ENCODE results near the gene CD81. TPM values are rescaled to one million over a fixed set of nuclear protein-coding genes. Genes with fewer than 3 reads are reported as not detected.

CD81 gene
- total and polyA plus RNA-seq, 5 experiments from 2014 or later = 15.3 to 92.1 (median 62.0) TPM

GRCh38 chr11:2434506-2435255 is 57.6 kb downstream of the CD81 start:
- no peak overlapping the region for H3K27ac Mint-ChIP-seq
- peak in 1 of 10 donors; percentile 49 for DNase-seq
- H3K9me3 Mint-ChIP-seq = no peaks in the 10 kb centered on the region
- H3K27me3 Mint-ChIP-seq = no peaks in the 10 kb centered on the region
- POLR2A ChIA-PET = no interaction called here
- H3K4me1 Mint-ChIP-seq = peaks cover 0 to 9% (median 5%) of the 10 kb centered on the region in 4 donors
- ATAC-seq = no peak
- no peaks in the 10 kb centered on the region for H3K36me3 Mint-ChIP-seq
- H3K4me3 Mint-ChIP-seq = no peak overlapping the region

DNA sequence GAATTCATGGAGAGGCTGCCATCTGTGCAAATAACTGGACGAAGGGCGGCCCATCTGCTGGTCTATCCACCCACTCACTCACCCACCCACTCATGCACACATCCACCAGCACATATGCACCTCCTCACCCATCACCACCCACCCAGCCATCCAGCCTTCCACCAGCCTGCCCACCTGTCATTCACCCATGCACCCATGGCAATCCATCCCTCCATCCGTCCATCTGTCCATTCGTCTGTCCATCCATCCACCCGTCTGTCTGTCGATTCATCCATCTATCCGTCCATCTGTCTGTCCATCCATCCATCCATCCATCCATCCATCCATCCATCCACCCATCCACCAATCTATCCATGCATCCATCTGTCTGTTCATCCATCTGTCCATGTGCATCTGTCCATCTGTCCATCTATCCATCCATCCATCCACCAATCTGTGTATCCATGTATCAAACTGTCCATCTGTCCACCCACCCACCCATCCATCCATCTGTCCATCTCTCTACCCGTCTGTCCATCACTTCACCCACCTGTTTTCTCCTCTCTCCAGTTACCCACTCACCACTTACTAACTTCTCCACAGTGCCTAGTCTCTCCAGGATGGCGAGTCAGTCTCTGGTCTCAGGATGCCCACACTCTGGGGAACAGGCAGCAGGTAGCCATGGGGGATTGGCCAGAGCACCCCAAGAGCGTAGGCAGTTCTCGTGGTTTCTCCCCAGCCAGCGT is 58.3 kb downstream of the CD81 start:
- peak in 1 of 10 donors; percentile 52 for DNase-seq
- H3K9me3 Mint-ChIP-seq = no peaks in the 10 kb centered on the region
- H3K36me3 Mint-ChIP-seq = no peaks in the 10 kb centered on the region
- H3K4me1 Mint-ChIP-seq = peaks cover 0 to 9% (median 5%) of the 10 kb centered on the region in 4 donors
- no peak for ATAC-seq
- no peaks in the 10 kb centered on the region for H3K27me3 Mint-ChIP-seq
- POLR2A ChIA-PET = no interaction called here
- H3K27ac Mint-ChIP-seq = no peak overlapping the region
- no peak overlapping the region for H3K4me3 Mint-ChIP-seq

DNA sequence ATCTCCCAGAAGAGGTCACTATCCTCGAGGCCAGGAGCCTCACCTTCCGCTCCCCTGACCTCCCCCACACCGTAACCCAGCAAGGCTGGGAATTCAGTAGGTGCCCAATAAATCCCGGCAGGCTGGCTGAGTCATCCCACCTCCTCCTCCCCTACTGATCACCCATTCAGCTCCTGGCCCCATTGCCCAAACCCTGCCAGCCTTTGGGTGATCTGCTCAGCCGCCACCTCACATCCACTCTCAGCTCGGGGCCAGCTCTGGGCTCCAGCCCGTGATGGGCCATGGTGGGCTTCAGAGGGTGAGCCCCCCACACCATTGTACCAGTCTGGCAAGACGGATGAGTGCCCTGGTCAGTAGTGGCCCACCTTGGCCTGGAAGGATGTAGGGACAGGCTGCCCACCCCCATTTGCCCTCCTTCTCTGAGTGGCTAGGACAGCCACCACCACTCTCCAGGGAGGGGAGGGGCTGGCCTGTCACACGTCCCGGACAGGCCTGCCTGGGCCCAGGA is 59.0 kb downstream of the CD81 start:
- Mint-ChIP-seq H3K36me3 (no peaks in the 10 kb centered on the region), H3K4me1 (peaks cover 0 to 9% (median 5%) of the 10 kb centered on the region in 4 donors), H3K27me3 (no peaks in the 10 kb centered on the region), H3K9me3 (no peaks in the 10 kb centered on the region), H3K27ac (no peak overlapping the region), H3K4me3 (no peak overlapping the region)
- POLR2A ChIA-PET = interaction anchor here (0.5 kb wide), 1 partner anchor 130 kb away, joined by 3 read pairs; no protein-coding TSS in a partner anchor
- peak in 1 of 10 donors; percentile 19 for DNase-seq
- no peak for ATAC-seq

GRCh38 chr11:2436521-2437031 is 59.5 kb downstream of the CD81 start:
- H3K4me3 Mint-ChIP-seq = no peak overlapping the region

DNA sequence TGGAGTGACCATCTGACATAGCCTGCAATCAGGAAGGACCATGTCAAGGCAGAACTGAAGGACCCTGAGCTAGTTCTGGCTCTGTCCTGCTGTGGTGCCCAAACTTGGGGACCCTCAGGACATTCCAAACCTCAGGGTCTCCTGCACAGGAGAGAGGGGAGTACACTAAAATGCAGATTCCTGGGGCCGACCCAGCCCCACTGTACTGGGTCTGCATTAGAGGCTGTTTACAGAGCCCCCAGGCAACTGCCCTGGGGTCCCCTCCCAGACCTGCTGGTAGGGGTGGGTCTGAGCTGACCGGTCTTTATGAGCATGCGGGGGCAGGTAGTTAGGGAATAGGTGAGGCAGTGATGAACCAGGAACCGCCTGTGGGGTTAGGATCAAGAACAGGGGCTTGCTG is 60.4 kb downstream of the CD81 start:
- ATAC-seq = no peak
- H3K4me3 Mint-ChIP-seq = no peak overlapping the region
- no peaks in the 10 kb centered on the region for H3K9me3 Mint-ChIP-seq
- peak in 1 of 10 donors; percentile 32 for DNase-seq
- H3K4me1 Mint-ChIP-seq = peaks cover 7 to 14% (median 9%) of the 10 kb centered on the region in 4 donors
- H3K27ac Mint-ChIP-seq = no peak overlapping the region
- no peaks in the 10 kb centered on the region for H3K36me3 Mint-ChIP-seq
- H3K27me3 Mint-ChIP-seq = no peaks in the 10 kb centered on the region
- POLR2A ChIA-PET = no interaction called here

More at GRCh38 chr11:2436521-2437031, 59.5 kb downstream of the CD81 start:
- Mint-ChIP-seq H3K36me3 (no peaks in the 10 kb centered on the region), H3K9me3 (no peaks in the 10 kb centered on the region), H3K4me1 (peaks cover 0 to 8% (median 4%) of the 10 kb centered on the region in 4 donors), H3K27ac (no peak overlapping the region), H3K27me3 (no peaks in the 10 kb centered on the region)
- DNase-seq = peak in 1 of 10 donors; percentile 55
- ATAC-seq = no peak
- POLR2A ChIA-PET = interaction anchor here (0.5 kb wide), 1 partner anchor 131 kb away, joined by 3 read pairs; no protein-coding TSS in a partner anchor

DNA sequence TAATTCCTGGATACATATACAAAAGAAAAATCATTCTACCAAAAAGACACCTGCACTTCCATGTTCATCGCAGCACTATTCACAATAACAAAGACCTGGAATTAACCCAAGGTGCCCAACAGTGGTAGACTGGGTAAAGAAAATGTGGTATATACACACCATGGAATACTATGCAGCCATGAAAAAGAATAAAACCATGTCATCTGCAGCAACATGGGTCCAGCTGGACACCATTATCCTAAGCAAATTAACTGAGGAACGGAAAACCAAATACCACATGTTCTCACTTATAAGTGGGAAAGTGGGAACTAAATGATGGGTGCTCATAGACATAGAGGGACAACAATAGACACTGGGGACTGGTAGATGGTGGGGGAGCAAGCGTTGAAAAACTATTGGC is 62.7 kb downstream of the CD81 start:
- DNase-seq (no peak), ATAC-seq (no peak)
- POLR2A ChIA-PET = interaction anchor here (1.0 kb wide), 1 partner anchor 8 kb away, joined by 3 read pairs; no protein-coding TSS in a partner anchor
- no peak overlapping the region for H3K27ac Mint-ChIP-seq
- H3K9me3 Mint-ChIP-seq = no peaks in the 10 kb centered on the region
- peaks cover 17 to 25% (median 20%) of the 10 kb centered on the region in 4 donors for H3K4me1 Mint-ChIP-seq
- no peak overlapping the region for H3K4me3 Mint-ChIP-seq
- no peaks in the 10 kb centered on the region for H3K36me3 Mint-ChIP-seq
- no peaks in the 10 kb centered on the region for H3K27me3 Mint-ChIP-seq

DNA sequence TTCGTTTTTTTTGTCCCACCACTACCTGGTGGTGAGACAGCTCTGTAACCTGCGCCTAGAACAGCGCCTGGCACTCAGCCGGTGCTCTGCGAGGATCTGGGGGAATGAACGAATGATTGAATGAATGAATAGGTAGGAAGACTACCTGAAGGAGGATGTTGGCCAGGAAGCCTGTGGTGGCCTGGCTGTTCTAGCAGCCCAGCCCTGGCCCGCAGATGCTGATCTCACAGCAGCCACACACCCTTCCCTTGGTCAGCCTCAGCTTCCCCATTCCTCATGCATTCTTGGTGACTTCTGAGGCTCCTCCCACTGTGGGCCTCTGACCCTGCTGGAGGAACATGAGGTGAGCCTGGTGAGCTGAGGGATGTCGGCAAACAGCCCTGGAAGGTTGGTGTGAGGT is 63.5 kb downstream of the CD81 start:
- no peak for ATAC-seq
- no peak overlapping the region for H3K27ac Mint-ChIP-seq
- H3K27me3 Mint-ChIP-seq = no peaks in the 10 kb centered on the region
- POLR2A ChIA-PET = interaction anchor here (1.0 kb wide), 1 partner anchor 27 kb away, joined by 3 read pairs; no protein-coding TSS in a partner anchor
- H3K4me1 Mint-ChIP-seq = peaks cover 21 to 31% (median 23%) of the 10 kb centered on the region in 4 donors
- no peaks in the 10 kb centered on the region for H3K36me3 Mint-ChIP-seq
- no peak overlapping the region for H3K4me3 Mint-ChIP-seq
- peak in 1 of 10 donors; percentile 32 for DNase-seq
- H3K9me3 Mint-ChIP-seq = no peaks in the 10 kb centered on the region

GRCh38 chr11:2441171-2441570 is 64.1 kb downstream of the CD81 start:
- no peaks in the 10 kb centered on the region for H3K27me3 Mint-ChIP-seq
- H3K4me1 Mint-ChIP-seq = peaks cover 25 to 36% (median 27%) of the 10 kb centered on the region in 4 donors
- POLR2A ChIA-PET = interaction anchor here (0.6 to 1.0 kb wide), 2 partner anchors 15 to 27 kb away, joined by 3 read pairs; no protein-coding TSS in a partner anchor
- H3K9me3 Mint-ChIP-seq = no peaks in the 10 kb centered on the region
- peak overlapping the region in 1 of 10 donors; percentile 58 for H3K27ac Mint-ChIP-seq
- peak in 1 of 10 donors; percentile 42 for DNase-seq
- H3K36me3 Mint-ChIP-seq = no peaks in the 10 kb centered on the region
- no peak overlapping the region for H3K4me3 Mint-ChIP-seq
- ATAC-seq = no peak

GRCh38 chr11:2442589-2442988 is 65.5 kb downstream of the CD81 start:
- H3K9me3 Mint-ChIP-seq = no peaks in the 10 kb centered on the region
- DNase-seq (peak in 7 of 10 donors; percentile 33 to 73 (median 47)), ATAC-seq (peak; percentile 26 to 62)
- peak overlapping the region in 6 of 10 donors; percentile 2 to 76 (median 44) for H3K4me3 Mint-ChIP-seq
- no peaks in the 10 kb centered on the region for H3K27me3 Mint-ChIP-seq
- POLR2A ChIA-PET = interaction anchor here (0.7 to 6.5 kb wide), 3 partner anchors 22 to 90 kb away, joined by 3 to 76 read pairs (median 4); no protein-coding TSS in a partner anchor
- no peaks in the 10 kb centered on the region for H3K36me3 Mint-ChIP-seq
- peaks cover 31 to 50% (median 39%) of the 10 kb centered on the region in 4 donors for H3K4me1 Mint-ChIP-seq
- peak overlapping the region in 7 of 10 donors; percentile 4 to 83 (median 41) for H3K27ac Mint-ChIP-seq

DNA sequence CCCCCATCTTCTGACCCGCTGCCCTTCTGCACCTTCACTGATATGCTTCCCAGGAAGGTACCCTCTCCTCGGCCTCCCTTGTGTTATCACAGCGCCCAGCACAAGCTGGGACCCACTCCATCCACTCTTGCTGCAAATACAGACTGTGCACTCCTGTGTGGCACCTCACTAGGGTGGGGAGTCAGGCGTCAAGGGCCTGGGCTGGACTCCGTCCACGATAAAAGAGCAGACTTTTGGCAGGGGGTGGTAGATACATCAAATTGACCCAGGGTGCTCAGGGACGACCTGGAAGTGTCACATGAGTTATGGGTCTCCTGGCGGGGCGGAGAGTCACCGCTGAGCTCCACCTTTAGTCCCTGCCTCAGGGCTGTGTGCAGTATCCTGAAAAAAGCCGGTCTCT is 66.3 kb downstream of the CD81 start:
- H3K36me3 Mint-ChIP-seq = no peaks in the 10 kb centered on the region
- H3K9me3 Mint-ChIP-seq = no peaks in the 10 kb centered on the region
- peak in 1 of 10 donors; percentile 51 for DNase-seq
- ATAC-seq = no peak
- H3K4me3 Mint-ChIP-seq = peak overlapping the region; percentile 30 to 79 (median 56)
- no peaks in the 10 kb centered on the region for H3K27me3 Mint-ChIP-seq
- H3K4me1 Mint-ChIP-seq = peaks cover 31 to 58% (median 47%) of the 10 kb centered on the region in 4 donors
- peak overlapping the region; percentile 6 to 72 (median 46) for H3K27ac Mint-ChIP-seq
- POLR2A ChIA-PET = interaction anchor here (1.1 to 6.5 kb wide), 3 partner anchors 18 to 89 kb away, joined by 3 to 76 read pairs (median 4); no protein-coding TSS in a partner anchor

DNA sequence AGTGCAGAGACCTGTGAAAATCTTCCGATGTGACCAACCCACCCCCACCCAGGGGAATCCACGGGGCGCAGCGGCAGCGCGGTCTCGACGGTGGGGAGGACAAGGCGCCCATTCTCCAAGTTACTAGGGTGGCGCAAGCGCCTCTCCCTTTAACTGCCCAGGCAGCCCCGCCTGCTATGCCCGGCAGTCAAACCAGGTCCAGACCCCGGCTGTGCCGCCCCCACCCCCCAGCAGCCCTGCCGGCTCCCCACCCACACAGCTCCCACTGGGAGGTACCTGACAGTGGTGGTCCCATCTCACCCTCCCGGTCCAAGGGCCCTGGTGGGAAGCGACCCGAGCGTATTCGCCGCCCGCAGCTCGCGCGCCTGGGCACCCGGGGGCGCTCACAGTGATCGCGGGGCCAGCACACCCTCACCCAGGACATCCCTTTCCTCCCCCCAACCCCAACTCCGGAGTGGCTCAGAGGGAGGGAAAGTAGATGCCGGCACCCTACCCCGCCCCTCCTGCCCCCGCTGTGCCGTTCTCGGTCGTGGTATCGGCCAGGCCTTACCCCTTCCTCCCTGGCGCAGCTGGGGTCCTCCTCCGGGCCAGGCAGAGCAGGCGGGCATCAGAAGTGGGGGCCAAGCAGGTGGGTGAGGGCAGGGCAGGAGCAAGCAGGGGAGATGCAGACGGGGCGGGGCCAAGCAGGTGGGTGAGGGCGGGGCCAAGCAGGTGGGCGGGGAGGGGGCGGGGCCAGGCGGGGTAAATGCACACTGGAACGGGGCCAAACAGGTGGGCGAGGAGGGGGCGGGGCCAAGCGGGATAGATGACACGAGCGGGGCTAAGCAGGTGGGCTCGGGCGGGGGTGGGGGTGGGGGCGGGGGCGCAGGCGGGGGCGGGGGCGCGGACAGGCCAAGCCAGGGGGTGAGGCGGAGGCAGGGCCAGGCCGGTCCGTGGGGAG is 67.0 kb downstream of the CD81 start, which contains the start of gene TRPM5:
Gene TRPM5, minus strand, starts transcription at position 634 of the 940 bp plus-strand sequence. CDS start 21,478 bp downstream, outside the sequence.
- Mint-ChIP-seq H3K27ac (peak within 1 kb of the TSS; percentile 77 to 94 (median 88)), H3K36me3 (no peaks in the 10 kb centered on the region), H3K9me3 (no peaks in the 10 kb centered on the region), H3K27me3 (no peaks in the 10 kb centered on the region), H3K4me3 (peak within 1 kb of the TSS; percentile 89 to 97 (median 96)), H3K4me1 (peaks cover 28 to 58% (median 51%) of the 10 kb centered on the region in 4 donors)
- ATAC-seq = peak; percentile 45 to 47
- POLR2A ChIA-PET = interaction anchor here (1.1 to 6.5 kb wide), 5 partner anchors 18 to 449 kb away, joined by 3 to 76 read pairs (median 4); partner anchors contain the start of gene TSSC4
- DNase-seq = peak; percentile 66 to 92 (median 75)
